Right kidney (tissue), 1 donor: ENCODE measurements around the gene PMEPA1.

Source experiments
- DNase-seq: peaks from one replicate; pipeline ENCODE4 v3.0.0-alpha.2; 2016

PMEPA1 gene

DNA sequence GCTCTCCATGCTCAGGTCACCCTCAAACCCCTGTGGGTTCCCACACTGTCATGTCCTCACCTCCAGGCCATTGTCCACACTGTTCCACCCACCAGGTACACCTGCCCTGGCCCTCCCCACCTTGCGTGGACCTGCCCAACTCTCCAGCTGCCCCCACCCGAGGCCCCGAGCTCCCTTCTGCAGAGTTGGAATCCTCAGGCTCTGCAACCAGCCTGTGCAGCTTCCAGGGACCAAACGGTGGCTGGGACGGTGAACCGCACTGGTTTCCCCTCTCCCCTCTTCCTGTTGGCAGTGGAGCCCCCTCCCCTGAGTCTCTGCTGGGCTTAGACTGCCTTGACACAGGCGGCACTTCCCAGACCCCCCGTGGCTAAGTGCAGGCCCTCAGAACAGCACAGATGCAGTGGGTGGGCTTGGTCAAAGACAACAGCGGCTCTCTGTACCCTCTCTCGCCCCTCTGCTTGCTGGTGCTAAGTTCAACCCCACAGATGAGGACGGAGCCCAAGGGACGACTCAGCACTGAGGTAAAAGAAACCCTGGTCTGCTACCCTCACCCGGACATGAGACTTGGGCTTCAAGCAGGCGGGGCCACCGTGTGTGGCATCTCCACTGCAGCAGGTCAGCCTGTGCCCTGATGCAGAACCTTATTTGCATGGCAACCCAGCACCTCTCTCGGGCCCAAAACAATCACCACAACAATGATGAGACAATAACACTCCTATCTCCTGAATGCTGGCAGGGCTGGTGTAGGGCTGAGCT is 100.6 kb downstream of the PMEPA1 start:
- no peak for DNase-seq

DNA sequence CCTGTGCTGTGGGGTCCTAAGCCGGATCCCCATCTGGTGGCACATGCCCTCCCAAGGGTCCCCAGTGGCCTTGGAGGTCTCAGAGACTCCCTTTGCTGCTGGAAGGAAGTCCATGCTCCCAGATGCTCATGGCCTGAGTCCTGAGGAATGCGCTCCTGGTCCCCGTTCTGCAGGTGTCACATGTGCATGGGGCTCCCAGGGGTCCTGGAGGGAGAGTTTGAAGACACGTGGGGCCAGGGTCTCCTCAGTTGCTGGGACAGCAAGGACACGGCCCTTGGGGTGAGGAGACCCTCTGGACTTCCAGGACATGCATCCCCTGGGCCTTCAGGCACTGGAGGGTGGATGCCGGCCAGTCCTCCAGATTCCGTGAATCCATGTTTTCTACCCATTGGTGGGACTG is 101.3 kb downstream of the PMEPA1 start:
- DNase-seq, result no peak

GRCh38 chr20:57605878-57606277 is 103.9 kb downstream of the PMEPA1 start:
- DNase-seq, result no peak

- no peak for DNase-seq
These were observed 104.8 kb downstream of the PMEPA1 start for GRCh38 chr20:57605045-57605444.

GRCh38 chr20:57603120-57603519 is 106.7 kb downstream of the PMEPA1 start:
- no peak for DNase-seq

DNA sequence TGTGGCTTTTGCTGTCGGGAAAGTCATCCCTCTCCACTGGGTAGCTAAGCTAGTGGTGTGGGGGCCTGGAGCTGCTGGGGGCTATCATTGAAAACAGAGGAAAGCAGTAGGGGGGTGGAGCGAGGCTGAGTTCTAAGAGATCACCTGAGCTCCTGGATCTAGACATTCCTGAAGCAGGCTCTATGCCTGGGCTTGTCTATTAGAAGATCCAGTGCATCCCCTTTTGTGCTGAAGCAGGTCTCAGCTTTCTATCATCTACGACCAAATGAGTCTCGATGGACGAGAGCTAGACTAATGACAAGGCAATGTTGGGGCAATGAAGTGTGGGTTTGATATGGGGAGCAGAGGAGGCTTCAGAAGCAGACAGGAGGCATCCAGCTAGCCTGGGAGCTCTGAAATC is 108.1 kb downstream of the PMEPA1 start:
- no peak for DNase-seq

- DNase-seq, result no peak
These were observed 108.6 kb downstream of the PMEPA1 start for GRCh38 chr20:57601211-57601570.

GRCh38 chr20:57600320-57601210 is 109.2 kb downstream of the PMEPA1 start:
- no peak for DNase-seq

- no peak for DNase-seq
These were observed 111.3 kb downstream of the PMEPA1 start for GRCh38 chr20:57598491-57598890.
